ENCODE results near the gene RNF41.

Gene RNF41

DNA sequence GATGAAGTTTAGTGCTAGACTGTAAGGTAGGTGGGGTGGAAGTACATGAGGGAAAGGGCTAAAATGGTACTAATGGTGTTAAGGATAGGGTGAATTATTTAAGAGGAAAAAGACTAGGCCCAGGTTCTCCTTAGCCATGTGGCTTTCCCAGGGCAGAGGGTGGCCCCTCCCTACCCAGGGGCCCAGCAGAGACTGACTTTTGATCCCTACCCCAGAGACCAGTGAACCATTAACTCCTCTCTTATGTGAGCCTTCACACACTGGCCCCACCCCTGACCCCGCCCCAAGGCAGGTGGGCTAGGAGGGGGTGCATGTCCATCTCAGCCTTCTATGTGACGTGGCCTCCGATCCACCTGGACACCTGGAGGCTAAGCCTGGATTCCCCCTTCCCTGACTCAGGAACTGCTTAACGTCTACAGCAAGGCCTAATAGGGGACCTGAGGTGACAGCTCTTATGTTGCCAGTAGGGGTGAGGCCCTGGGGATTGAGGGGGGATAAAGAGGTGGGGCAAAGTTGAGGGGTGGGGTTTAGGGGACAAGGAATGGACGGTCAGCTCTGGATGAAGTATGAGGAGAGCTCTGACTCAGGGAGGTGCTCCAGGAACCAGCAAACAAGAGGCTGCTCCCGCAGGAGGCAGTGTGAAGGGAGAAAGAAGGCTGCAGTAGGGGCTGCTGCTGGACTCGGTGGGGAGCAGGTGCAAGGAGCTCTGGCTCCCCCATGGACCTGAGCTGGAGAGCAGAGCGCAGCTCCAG lies 8.9 kb upstream of the RNF41 start:
- no peak overlapping the region for H3K4me3 Mint-ChIP-seq
- H3K36me3 Mint-ChIP-seq (ENCODE audit: low read depth) = peaks cover 37% of the 10 kb centered on the region
- no peak overlapping the region for H3K27ac Mint-ChIP-seq
- H3K4me1 Mint-ChIP-seq (ENCODE audit: low read depth) = peaks cover 6% of the 10 kb centered on the region
- no peaks in the 10 kb centered on the region for H3K9me3 Mint-ChIP-seq
- H3K27me3 Mint-ChIP-seq = no peaks in the 10 kb centered on the region
- no peak for DNase-seq

DNA sequence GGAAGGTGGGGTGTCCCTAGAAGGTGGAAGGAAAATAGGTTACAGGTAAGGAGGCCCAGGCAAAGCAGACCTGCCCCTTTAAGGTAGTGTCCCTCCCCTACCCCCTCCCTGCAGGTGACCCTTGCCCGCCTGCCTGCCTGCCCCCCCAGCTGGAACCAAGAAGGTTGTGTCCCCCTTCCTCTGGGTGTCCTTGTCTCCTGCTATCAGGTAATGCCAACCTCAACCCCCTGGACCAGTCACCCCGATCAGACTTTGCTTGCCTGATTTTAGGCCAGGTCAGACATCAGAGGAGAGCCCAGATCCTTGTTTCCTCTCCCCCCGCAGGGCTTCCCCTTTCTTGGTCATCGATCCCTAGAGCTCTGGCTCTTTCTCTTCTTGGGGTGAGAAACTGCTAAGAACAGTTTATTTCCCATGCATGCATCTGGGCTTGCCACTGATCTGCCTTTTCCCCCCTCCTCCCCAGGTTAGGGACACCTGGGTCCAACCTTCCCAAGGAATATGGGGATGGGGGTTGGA lies 8.3 kb upstream of the RNF41 start, which contains the start of gene SLC39A5:
Gene SLC39A5, plus strand, starts transcription at position 136 of the 516 bp plus-strand sequence. CDS start 1,224 bp downstream, outside the sequence.
- Mint-ChIP-seq H3K4me3 (no peak within 1 kb of the TSS), H3K27ac (peak within 1 kb of the TSS; percentile 27), H3K27me3 (no peaks in the 10 kb centered on the region), H3K36me3 (ENCODE audit: low read depth) (peaks cover 44% of the 10 kb centered on the region), H3K4me1 (ENCODE audit: low read depth) (peaks cover 12% of the 10 kb centered on the region), H3K9me3 (no peaks in the 10 kb centered on the region)
- DNase-seq = no peak

- no peak overlapping the region for H3K27ac Mint-ChIP-seq
- no peak for DNase-seq
- H3K4me1 Mint-ChIP-seq (ENCODE audit: low read depth) = peaks cover 16% of the 10 kb centered on the region
- no peaks in the 10 kb centered on the region for H3K27me3 Mint-ChIP-seq
- H3K36me3 Mint-ChIP-seq (ENCODE audit: low read depth) = peaks cover 51% of the 10 kb centered on the region
- no peaks in the 10 kb centered on the region for H3K9me3 Mint-ChIP-seq
- H3K4me3 Mint-ChIP-seq = no peak overlapping the region
Measured at GRCh38 chr12:56229082-56229481, 7.4 kb upstream of the RNF41 start.

GRCh38 chr12:56224954-56225353 lies 3.2 kb upstream of the RNF41 start:
- Mint-ChIP-seq H3K4me3 (peak overlapping the region; percentile 93), H3K27ac (peak overlapping the region; percentile 95), H3K4me1 (ENCODE audit: low read depth) (peaks cover 45% of the 10 kb centered on the region), H3K27me3 (no peaks in the 10 kb centered on the region), H3K9me3 (no peaks in the 10 kb centered on the region), H3K36me3 (ENCODE audit: low read depth) (peaks cover 65% of the 10 kb centered on the region)
- no peak for DNase-seq

- H3K36me3 Mint-ChIP-seq (ENCODE audit: low read depth) = peaks cover 59% of the 10 kb centered on the region
- peaks cover 46% of the 10 kb centered on the region for H3K4me1 Mint-ChIP-seq (ENCODE audit: low read depth)
- H3K4me3 Mint-ChIP-seq = peak within 1 kb of the TSS; percentile 93
- H3K9me3 Mint-ChIP-seq = no peaks in the 10 kb centered on the region
- H3K27me3 Mint-ChIP-seq = no peaks in the 10 kb centered on the region
- DNase-seq = peak; percentile 96
- H3K27ac Mint-ChIP-seq = peak within 1 kb of the TSS; percentile 95
Measured at GRCh38 chr12:56224102-56224701, 2.5 kb upstream of the RNF41 start, which contains the start of gene NABP2. Gene NABP2 (plus strand): TSS chr12:56224342. CDS start chr12:56224857, 515 bp downstream.

- Mint-ChIP-seq H3K27ac (peak overlapping the region; percentile 95), H3K4me3 (peak overlapping the region; percentile 93), H3K27me3 (no peaks in the 10 kb centered on the region), H3K36me3 (ENCODE audit: low read depth) (peaks cover 53% of the 10 kb centered on the region), H3K4me1 (ENCODE audit: low read depth) (peaks cover 46% of the 10 kb centered on the region), H3K9me3 (no peaks in the 10 kb centered on the region)
- no peak for DNase-seq
Measured at GRCh38 chr12:56223571-56224101, 1.9 kb upstream of the RNF41 start.

DNA sequence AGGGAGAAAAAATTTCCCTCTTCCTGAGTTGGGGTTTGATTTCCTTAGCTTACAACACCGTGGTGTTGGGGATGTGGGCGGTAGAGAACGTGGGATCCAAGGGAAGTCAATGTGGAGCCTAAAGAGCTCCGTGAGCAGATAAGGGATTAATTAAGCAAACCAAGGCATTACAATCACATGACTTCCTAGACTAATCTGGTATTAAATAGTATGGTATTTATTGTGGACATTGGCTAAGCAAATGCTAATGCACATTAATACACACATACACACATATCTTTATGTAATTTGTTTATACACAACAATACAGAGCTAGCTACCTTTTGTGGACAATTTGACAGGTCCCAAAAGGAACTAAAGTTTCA lies 791 bp upstream of the RNF41 start:
- Mint-ChIP-seq H3K36me3 (ENCODE audit: low read depth) (peaks cover 47% of the 10 kb centered on the region), H3K4me1 (ENCODE audit: low read depth) (peaks cover 46% of the 10 kb centered on the region), H3K27me3 (no peaks in the 10 kb centered on the region), H3K4me3 (peak overlapping the region; percentile 93), H3K27ac (peak overlapping the region; percentile 95), H3K9me3 (no peaks in the 10 kb centered on the region)
- no peak for DNase-seq

DNA sequence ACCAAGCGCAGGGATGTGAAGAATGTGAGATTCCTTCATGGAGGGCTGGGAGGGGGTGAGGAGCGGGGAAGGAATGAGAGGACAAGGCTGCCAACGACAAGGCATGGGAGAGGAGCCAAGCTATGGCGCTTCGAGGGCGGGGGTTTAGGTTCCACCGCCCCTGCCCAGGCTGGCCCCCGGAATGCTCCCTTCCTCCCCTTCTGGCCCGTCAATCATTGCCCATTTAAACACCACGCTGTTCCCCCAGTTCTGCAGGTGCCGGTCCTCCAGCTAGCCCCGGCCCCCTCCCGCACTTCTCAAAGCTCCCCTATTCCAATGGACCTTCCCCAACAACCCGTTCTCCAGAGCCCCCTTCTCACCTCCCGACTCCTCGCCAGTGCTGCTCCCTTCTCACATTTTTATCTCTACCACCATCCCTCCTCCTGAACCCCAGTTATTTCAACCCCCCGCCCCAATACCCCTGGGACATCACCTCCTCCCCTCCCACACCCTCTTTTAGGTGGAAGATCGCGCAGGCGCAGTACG lies 428 bp downstream of the RNF41 start:
- peak overlapping the region; percentile 95 for H3K27ac Mint-ChIP-seq
- H3K4me3 Mint-ChIP-seq = peak overlapping the region; percentile 93
- no peak for DNase-seq
- peaks cover 44% of the 10 kb centered on the region for H3K36me3 Mint-ChIP-seq (ENCODE audit: low read depth)
- H3K27me3 Mint-ChIP-seq = no peaks in the 10 kb centered on the region
- peaks cover 49% of the 10 kb centered on the region for H3K4me1 Mint-ChIP-seq (ENCODE audit: low read depth)
- no peaks in the 10 kb centered on the region for H3K9me3 Mint-ChIP-seq

GRCh38 chr12:56220611-56221231 lies 1.0 kb downstream of the RNF41 start:
- Mint-ChIP-seq H3K27ac (peak overlapping the region; percentile 95), H3K36me3 (ENCODE audit: low read depth) (peaks cover 43% of the 10 kb centered on the region), H3K27me3 (no peaks in the 10 kb centered on the region), H3K4me1 (ENCODE audit: low read depth) (peaks cover 45% of the 10 kb centered on the region), H3K9me3 (no peaks in the 10 kb centered on the region), H3K4me3 (peak overlapping the region; percentile 93)
- DNase-seq = no peak

DNA sequence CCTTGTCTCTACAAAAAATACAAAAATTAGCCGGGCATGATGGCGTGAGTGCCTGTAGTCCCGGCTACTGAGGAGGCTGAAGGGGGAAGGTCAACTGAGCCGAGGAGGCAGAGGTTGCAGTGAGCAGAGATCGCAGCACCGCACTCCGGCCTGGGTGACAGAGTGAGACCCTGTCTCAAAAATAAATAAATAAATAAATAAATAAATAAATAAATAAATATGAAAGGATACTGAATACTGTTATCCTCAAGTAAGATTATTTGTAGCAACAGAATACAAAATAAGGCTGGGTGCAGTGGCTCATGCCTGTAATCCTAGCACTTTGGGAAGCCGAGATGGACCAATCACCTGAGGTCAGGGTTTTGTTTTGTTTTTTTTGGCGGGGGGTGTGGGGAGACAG lies 1.9 kb downstream of the RNF41 start:
- H3K4me3 Mint-ChIP-seq = peak overlapping the region; percentile 25
- H3K27me3 Mint-ChIP-seq = no peaks in the 10 kb centered on the region
- peaks cover 38% of the 10 kb centered on the region for H3K4me1 Mint-ChIP-seq (ENCODE audit: low read depth)
- DNase-seq = no peak
- H3K27ac Mint-ChIP-seq = no peak overlapping the region
- H3K9me3 Mint-ChIP-seq = no peaks in the 10 kb centered on the region
- peaks cover 42% of the 10 kb centered on the region for H3K36me3 Mint-ChIP-seq (ENCODE audit: low read depth)

- no peak overlapping the region for H3K4me3 Mint-ChIP-seq
- peaks cover 25% of the 10 kb centered on the region for H3K4me1 Mint-ChIP-seq (ENCODE audit: low read depth)
Measured at GRCh38 chr12:56216461-56216860, 5.3 kb downstream of the RNF41 start.

DNA sequence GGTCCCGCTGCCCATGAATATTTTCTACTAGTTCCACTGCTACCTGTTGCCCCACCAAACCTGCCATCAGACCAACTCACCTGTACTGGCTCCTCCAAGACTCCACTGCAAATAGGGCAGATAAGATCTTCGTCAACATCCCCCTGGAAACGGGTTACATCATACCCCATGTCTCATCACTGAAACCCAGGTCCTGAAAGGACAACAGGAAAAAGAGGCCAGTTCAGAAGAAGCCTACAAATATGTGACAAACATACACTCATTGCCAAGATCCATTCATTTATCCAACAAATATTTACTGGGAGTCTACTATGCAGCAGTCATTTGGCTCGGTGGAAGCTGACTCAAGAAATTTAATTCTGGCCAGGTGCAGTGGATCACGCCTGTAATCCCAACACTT lies 7.8 kb downstream of the RNF41 start:
- H3K4me1 Mint-ChIP-seq (ENCODE audit: low read depth) = peaks cover 16% of the 10 kb centered on the region
- peaks cover 73% of the 10 kb centered on the region for H3K36me3 Mint-ChIP-seq (ENCODE audit: low read depth)
- H3K4me3 Mint-ChIP-seq = no peak overlapping the region
- no peak for DNase-seq
- no peaks in the 10 kb centered on the region for H3K27me3 Mint-ChIP-seq
- H3K27ac Mint-ChIP-seq = peak overlapping the region; percentile 20
- H3K9me3 Mint-ChIP-seq = no peaks in the 10 kb centered on the region

More at GRCh38 chr12:56216461-56216860, 5.3 kb downstream of the RNF41 start:
- H3K27me3 Mint-ChIP-seq = no peaks in the 10 kb centered on the region
- no peaks in the 10 kb centered on the region for H3K9me3 Mint-ChIP-seq
- H3K27ac Mint-ChIP-seq = no peak overlapping the region
- no peak for DNase-seq
- peaks cover 57% of the 10 kb centered on the region for H3K36me3 Mint-ChIP-seq (ENCODE audit: low read depth)

DNA sequence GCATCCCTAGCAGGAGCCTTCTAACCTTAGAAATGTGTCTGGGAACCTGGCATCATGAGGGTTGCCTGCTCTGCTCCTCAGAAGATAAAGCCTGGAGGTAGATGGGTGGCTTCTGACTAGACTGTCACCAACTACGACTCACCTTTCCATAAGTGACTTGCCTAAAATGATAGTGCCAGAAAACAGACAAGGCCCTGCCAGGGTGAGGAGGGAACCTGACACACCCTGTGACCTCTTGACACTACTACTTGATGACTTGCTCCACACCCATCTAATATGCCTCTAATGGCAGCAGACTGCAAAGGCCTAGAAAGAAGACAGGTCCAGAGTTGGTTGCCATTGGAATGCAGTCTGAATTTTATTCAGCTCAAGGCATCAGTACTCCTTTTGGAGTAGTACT lies 9.4 kb downstream of the RNF41 start:
- Mint-ChIP-seq H3K4me3 (no peak overlapping the region), H3K4me1 (ENCODE audit: low read depth) (peaks cover 16% of the 10 kb centered on the region), H3K27ac (peak overlapping the region; percentile 69), H3K36me3 (ENCODE audit: low read depth) (peaks cover 83% of the 10 kb centered on the region), H3K9me3 (no peaks in the 10 kb centered on the region), H3K27me3 (no peaks in the 10 kb centered on the region)
- DNase-seq = no peak

DNA sequence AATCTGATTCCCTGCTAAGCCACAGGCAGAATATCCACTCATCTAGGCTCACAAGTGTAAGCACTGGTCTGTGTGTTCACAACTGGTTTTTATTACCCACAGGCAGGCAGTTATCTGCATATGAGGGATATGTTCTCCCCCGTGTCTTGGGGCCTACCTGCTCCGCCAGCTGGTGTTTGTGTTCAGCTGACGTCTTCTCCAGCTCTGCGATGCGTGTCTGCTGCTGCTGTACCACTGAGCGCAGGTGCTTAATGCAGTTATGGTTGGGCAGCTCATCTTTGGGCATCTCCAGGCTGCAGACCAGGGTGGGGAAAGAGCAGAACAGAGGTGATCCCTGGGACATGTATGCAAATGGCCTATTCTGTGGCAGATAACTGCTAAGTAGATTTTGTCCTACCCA lies 13.7 kb downstream of the RNF41 start:
- Mint-ChIP-seq H3K9me3 (no peaks in the 10 kb centered on the region), H3K4me3 (no peak overlapping the region), H3K4me1 (ENCODE audit: low read depth) (peaks cover 11% of the 10 kb centered on the region), H3K27me3 (no peaks in the 10 kb centered on the region), H3K27ac (no peak overlapping the region), H3K36me3 (ENCODE audit: low read depth) (peaks cover 73% of the 10 kb centered on the region)
- DNase-seq = no peak

All from activated T-cell treated with anti-CD3 and anti-CD28 coated beads, Interleukin-2, amount 50 U/mL, for 24 hours (primary cell).